HG03108 (cell line): ENCODE results near the gene EXOC3.

ENCODE experiments used
- ATAC-seq: cut with Tn5 transposase; IDR thresholded peaks from one replicate; pipeline ENCODE4 v1.9.1; 2021; ENCODE audit warnings: moderate library complexity; ENCODE audit not compliant: unreplicated experiment

The EXOC3 gene

DNA sequence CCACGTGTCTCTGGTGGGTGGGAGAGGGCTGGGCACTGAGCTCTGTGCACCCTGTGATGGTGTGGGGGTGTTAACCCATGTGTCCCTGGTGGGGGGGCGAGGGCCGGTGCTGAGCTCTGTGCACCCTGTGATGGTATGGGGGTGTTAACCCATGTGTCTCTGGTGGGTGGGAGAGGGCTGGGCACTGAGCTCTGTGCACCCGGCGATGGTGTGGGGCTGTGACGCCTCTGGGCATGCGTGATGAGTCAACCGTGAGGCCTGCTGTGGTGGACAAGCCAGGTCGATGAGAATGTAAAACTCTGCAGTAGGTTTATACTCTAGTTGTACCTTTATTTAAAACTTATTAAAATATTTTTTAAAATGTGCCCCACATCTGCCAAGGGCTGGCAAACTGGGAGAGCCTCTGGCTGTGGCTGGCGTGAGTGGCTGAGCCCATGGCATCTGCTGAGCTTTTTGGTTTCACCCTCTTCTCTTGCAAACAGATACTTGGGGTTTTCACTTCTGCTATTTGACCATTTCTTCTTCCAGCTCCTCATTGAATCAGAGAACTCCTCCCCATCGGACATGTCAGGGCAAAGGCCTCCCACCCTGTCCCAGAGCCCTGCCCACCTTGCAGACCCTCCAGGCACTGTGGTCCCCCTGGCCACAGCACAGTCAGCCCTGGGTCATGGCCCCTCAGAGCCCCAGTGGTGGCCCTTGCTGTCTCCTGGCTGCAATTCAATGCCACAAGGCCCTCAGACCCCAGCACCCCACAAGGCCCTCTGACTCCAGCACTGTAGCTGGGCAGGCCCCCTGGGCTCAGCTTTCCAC lies 18.5 kb upstream of the EXOC3 start:
- peak; percentile 90 for ATAC-seq

DNA sequence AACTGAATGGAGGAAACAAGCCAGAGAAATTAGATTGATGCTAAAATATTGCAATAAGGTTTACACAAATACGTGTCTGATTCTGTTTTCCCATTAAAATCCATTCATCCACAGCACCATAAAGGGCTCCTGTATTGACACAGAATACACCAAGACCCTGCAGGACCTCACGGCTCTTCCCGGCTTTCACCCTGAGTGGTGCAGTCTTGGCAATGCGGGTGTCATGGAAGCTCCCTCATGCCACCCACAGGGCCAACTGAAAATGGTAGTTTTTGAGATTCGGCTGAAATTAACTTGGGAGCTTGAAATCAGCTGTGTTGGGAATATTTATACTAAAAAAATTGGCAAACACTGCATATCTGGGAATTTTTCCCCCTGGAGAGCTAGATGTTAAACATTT lies 17.3 kb upstream of the EXOC3 start:
- ATAC-seq: no peak

DNA sequence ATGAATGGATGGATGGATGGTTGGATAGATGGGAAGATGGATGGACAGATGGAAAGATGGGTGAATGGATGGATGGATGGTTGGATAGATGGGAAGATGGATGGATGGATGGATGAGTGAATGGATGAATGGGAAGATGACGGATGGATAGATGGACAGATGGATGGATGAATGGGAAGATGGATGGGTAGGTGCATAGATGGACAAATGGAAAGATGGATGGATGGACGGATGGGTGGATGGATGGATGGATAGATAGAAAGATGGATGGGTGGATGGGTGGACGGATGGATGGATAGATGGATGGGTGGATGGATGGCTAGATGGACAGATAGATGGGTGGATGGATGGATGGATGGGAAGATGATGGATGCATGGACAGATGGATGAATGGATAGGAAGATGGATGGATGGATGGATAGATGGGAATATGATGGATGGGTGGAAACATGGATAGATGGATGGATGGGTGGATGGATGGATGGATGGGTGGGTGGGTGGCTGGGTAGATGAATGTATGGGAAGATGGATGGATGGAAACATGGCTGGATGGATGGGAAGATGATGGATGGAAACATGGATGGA lies 16.5 kb upstream of the EXOC3 start:
- ATAC-seq: no peak

DNA sequence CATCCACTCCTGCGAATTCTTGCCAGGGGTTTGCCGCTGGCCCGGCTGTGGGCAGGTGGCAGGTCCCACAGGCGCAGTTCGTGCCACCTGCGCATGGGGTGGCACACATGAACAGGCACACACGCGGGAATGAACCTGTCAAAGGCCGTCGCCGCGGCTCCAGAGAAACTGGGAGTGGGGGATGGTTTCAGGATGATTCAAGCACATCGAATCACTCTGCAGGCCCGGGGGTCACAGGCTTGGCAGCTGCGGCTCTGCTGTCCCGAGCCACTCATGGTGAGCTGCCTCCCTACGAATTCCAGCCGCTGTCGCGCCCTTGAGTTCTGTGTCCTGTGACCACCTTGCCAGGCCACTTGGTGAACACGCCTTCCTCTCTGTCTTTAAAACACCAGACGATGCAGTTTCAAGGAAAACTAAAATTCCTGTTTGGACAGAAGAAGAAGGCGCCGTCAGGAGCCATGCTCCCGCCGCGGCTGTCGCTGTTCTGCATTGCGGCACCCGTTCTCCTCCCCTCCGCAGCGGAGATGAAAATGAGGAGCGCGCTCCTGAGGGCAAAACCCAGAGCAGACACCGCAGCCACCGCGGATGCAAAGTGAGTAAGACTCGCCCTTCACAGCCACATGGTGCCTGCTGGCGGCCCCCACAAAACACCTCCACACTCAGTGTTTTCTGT lies 15.4 kb upstream of the EXOC3 start:
- no peak for ATAC-seq

GRCh38 chr5:428219-428618 lies 14.8 kb upstream of the EXOC3 start:
- ATAC-seq: no peak

DNA sequence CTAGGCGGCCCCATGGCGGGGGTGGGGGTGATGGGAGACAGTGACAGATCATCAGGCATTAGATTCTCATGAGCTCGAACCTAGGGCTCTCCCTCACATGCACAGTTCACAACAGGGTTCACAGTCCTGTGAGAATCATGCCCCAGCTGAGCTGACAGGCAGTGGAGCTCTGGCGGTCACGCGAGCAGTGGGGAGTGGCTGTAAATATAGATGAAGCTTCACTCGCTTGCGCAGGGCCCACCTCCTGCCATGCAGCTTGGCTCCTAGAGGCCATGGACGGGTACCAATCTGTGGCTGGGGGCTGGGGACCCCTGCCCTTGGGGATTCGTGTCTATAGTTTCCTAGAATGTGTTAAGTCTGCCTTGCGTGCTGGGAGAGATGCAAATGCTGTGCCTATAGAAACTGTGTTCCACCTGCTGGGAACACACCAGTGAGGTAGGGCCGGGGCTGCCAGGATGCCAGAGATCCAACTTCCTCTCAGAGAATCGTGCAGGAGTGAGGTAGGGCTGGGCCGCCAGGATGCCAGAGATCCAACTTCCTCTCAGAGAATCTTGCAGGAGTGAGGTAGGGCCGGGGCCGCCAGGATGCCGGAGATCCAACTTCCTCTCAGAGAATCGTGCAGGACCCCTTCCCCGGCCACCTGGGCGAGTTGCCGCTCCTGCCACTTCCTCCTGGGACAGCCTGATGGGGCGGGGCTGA lies 14.1 kb upstream of the EXOC3 start:
- no peak for ATAC-seq

DNA sequence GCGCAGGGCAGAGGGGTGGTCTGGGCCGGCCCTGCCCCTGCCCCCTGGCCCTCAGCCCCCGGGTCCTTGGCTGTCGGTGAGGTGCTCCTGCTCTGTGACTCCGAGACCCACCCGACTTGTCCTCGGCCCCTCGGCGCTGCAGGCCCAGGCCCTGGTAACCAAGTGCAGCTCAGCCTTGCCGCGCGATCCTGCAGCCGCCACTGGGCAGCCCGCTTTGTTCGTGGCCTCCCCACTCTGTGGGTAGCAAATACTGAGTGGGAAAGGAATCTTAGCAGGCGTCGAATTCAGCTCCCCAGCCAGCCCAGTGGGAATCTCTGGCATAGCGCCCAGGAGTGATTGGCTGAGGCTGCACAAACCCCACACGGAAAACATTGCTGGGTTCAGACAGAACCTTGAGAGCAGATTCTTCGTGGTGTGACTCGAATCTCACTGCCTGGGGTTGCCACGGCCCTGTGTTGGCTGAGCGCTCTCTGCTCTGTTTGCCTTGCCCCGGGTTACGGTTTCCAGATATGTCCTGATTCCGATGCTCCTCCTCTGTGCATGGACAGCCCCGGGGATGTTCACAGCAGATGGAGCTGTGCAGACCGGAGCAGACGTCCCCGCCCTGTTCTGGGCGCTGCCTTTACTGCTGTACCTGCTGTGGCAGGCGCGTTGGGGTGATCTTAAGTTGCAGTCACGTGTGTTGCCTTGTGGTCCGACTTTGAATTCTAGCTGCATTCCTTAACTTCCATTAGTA lies 13.4 kb upstream of the EXOC3 start:
- ATAC-seq: no peak

DNA sequence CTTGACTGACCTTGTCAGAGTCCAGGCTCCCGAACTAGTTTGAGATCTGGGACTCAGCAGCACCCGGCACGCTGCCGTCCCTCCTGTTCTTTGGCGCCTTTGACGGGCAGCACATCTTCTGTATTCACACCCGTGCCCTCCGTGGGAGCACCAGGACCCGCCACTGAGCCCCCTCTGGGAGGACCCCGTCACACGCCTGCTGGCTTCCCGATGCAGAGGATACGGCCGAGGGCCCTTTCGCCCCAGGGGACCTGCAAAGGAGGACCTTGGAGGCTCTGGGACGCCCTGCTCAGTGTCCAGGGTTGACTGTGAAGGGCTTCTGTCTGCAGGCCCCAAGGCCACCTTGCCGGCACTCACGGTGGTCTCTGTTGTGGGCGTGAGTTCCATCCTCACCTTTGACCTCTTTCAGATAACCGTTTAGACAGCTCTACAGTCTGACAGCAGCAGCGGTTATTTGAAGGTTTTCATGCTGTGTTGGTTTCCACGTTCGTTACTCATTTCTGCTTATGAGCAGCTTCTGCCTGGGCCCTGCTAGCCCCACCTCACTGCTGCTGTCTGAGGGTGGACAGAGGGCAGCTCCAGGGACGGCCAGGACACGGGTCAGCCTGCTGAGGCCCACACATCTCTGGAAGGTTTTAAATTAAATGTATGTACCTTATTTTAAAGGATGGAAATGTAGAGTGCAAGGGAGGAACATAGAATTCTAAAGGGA lies 12.6 kb upstream of the EXOC3 start:
- ATAC-seq: no peak

DNA sequence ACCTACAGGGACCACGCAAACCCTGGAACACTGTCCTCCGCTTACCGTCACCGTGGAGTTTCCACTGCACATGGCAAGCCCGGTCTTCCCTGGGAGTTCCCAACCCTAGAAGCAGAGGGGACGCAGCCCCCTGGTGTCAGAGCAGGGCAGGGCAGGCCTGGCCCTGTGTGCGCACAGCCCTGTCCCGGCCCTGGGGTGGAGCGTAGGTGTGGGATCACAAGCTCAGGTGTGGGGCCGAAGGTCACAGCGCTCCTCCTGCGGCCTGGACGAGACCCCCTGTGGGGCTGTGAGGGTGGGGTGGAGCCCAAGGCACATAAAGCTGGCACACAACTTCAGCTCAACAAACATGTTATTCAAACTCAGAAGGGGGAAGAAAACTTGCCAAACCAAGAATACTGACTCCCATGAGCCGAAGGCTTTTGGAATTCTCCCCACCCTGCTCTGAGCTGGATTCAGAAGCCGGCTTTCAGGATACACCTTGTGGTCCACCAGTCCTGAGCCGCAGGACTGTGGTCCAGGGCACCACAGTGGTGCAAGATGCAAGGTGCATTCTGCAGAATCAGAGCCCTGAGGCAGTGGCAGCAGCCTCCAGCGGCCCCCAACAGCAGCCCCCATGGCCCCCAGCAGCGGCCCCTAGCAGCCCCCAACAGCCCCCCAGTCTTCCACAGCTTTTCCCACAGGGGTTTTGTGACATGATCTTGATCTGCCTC lies 11.8 kb upstream of the EXOC3 start:
- ATAC-seq: no peak

GRCh38 chr5:431711-432050 lies 11.3 kb upstream of the EXOC3 start:
- ATAC-seq: no peak

- no peak for ATAC-seq
Observed at GRCh38 chr5:432201-432927, 10.6 kb upstream of the EXOC3 start.

DNA sequence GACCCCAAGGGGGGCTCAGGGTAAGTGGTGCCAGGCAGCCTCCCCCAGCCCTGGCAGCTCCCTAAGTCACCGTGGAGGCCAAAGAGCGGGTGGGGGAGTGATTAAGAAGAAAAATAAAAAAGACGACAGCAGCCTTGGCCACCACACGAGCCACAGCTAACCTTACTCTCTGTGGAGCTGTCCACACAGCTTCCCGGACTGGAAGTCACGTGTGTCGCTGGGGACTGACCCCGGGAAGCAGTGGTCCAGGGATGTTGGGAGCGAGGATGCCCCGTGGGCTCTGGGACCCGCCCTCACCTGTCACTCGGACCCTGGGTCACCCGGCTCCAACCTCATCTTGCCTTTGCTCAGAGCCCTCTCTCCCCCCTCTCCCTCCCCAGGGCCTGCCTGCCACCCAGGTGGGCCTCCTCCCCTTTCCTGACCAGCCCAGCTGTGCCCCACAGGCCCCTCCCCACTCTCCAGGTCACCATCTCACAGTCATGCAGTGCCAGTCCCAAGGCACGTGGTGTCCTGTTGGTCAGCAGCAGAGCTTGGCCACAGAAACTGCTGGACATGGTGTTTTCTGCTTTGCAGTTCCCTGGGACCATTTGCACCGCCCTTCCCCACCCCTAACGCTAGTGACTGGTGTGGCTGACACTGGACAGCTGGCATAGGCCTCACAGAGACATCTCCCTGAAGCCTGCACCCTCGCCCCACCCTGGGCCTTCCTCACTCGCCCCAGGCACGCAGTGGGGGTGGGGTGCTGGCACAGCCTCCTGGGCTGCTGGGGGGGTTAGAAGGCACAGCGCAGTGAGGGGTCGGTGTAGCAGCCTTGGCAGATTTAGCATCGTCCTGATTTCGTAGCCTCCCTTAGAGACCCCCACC lies 9.8 kb upstream of the EXOC3 start:
- no peak for ATAC-seq

- no peak for ATAC-seq
Observed at GRCh38 chr5:433836-434235, 9.1 kb upstream of the EXOC3 start.

DNA sequence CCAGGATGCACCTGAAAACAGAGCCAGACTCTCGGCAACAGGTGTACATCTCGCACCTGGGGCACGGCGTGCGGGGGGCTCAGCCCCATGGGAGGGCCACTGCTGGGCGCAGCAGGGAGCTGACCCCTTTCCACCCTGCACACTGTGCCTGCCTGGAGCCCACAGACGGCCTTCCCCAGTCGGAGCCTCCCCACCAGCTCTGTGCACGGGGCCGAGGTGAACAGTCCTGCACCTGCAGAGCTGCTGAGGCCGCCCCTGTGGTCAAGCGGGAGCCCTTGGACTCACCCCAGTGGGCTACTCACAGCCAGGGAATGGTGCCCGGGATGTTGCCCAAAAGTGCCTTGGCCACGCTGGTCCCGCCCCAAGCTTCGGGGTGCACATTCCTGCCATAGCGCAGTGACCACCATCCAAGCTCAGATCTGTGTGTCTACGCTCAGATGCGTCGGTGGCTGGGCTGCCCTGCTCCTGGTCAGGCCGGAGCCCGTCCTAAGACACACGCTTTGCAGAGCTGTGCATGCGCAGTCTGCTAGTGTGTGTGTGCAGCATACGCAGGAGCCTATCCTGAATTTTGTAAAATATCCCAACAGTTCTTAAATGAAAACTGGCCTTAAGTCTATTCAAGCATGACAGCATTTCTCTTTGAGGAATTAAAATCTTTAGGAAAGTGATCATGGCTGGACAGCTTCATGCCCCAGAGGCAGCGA lies 8.4 kb upstream of the EXOC3 start:
- no peak for ATAC-seq

DNA sequence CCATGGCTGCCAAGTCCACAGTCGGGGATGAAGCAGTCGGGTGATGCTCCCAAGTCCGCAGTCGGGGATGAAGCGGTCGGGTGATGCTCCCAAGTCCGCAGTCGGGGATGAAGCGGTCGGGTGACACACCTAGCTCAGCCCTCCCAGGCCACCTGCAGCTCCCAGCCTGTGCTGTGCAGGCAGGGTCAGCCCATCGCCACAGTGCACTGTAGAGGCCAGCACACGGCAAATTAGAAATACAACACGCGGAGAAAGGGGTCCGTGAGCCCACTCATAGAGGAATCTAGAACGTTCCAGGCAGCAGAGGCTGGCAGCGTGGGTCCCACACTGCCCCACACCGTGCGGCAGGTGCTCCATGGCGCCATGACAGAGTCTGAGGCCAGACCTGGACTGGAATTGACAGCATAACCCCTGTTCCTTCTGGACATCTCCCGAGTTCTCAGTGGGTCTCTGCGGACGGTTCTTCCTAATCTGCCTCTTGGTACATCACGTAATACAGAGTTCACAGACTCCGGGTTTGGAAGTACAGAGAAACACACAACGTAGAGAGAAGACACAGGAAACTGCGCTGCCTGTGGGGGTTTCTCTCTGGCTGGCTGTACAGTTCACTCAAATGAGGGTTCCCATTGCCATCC lies 7.7 kb upstream of the EXOC3 start:
- no peak for ATAC-seq

DNA sequence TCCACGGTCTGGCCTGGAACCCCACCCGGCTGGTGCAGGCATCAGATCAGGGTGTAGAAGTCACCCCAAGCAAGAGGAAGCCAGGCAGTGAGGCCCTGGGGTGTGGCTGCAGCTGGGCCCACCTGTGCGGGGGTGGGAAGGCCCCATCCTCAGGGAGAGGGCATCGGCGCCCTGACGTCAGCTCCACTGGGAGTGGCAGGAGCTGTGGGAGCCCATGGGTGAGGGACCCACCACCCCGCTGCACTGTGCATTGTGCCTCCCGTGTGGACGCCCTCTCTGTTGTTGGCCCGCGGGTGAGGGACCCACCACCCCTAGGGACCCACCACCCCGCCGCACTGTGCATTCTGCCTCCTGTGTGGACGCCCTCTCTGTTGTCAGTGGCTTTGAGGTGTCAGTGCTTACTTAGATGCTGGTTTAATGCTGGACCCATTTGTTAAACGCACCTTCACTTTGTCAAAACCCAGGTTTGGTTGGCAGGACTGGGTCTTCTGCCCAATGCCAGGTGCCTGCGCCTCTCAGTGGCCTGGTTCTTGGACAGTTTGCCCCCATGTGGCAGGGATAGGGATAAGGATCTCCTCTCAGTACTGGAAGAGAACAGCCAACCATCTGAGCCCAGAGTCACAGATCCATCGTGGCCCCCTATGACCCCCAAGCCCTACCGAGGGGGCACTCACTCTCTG lies 6.9 kb upstream of the EXOC3 start:
- ATAC-seq: no peak

- ATAC-seq: no peak
Observed at GRCh38 chr5:436641-436975, 6.4 kb upstream of the EXOC3 start.
